NCI-H1105 (cell line): Measurements from ENCODE around the gene CECR2.

Experiments
- DNase-seq: peaks from one replicate; lab custom pipeline; 2025; lab: John Stamatoyannopoulos, UW

The CECR2 gene

DNA sequence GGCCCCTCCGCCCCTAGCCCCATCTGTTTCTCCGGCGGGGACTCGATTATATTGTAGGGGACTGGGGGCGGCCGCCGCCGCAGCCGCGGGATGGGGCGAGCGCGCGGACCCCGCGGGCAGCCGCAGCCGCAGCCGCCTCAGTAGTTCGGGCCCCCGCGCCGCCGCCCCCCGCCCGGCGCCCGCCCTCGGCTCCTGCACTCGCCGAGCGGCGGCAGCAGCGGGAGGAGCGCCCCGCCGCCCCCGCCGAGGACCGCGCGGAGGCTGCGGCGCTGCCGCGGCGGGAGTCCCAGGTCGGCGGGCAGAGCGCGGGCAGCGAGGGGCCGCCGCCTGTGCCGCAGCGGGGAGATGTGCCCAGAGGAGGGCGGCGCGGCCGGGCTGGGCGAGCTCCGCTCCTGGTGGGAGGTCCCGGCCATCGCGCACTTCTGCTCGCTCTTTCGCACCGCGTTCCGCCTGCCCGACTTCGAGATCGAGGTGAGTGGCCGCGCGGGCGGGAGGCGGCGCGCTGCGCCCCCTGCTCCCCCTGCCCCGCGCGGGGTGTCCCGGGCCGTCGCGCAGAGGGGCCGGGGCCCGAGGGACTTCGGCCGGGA lies at the start of gene CECR2:
Gene CECR2 (plus strand): TSS at position 22 of the 587 bp plus-strand sequence. CDS start 324 bp downstream, at position 346.
- DNase-seq, result no peak

- DNase-seq, result no peak
Measured at GRCh38 chr22:17319546-17319945, 49.7 kb upstream of the CECR2 start.

DNA sequence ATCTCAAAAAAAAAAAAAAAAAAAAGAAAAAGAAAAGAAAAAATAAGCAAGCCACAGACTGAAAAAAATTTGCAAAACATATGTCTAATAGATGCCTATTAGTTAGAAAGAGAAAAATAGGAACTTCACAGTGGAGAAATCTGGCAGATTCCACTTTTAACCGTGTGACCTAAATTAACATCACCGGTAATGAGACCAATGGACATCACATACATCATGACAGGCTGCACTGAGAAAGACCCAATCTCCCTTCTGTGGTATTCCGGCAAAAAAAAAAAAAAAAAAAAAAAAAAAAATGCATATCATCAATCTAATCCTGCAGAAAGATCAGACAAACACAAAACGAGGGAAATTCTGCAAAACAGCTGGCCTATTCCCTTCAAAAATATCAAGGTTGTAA lies 46.7 kb upstream of the CECR2 start:
- DNase-seq, result no peak

- DNase-seq, result no peak
Measured at GRCh38 chr22:17331690-17332089, 37.6 kb upstream of the CECR2 start.

- no peak for DNase-seq
Measured at GRCh38 chr22:17332109-17332800, 37.0 kb upstream of the CECR2 start.

- DNase-seq, result no peak
Measured at GRCh38 chr22:17334059-17334458, 35.2 kb upstream of the CECR2 start.

DNA sequence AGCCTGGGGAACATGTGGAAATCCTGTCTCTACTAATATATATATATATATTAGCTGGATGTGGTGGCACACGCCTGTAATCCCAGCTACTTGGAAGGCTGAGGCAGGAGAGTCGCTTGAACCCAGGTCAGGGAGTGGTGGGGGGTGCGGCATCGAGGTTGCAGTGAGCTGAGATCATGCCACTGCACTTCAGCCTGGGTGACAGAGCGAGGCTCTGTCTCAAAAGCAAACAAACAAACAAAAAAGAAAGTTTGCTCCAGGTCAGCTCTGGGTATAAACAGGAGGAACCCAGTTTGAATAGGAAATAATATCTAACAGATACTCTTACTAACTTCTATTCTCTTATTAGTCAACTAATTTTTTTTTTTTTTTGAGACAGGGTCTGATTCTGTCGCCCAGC lies 34.3 kb upstream of the CECR2 start:
- no peak for DNase-seq

- no peak for DNase-seq
Measured at GRCh38 chr22:17336061-17336460, 33.2 kb upstream of the CECR2 start.

- no peak for DNase-seq
Measured at GRCh38 chr22:17337639-17338038, 31.6 kb upstream of the CECR2 start.

GRCh38 chr22:17339095-17339693 lies 30.1 kb upstream of the CECR2 start:
- no peak for DNase-seq

DNA sequence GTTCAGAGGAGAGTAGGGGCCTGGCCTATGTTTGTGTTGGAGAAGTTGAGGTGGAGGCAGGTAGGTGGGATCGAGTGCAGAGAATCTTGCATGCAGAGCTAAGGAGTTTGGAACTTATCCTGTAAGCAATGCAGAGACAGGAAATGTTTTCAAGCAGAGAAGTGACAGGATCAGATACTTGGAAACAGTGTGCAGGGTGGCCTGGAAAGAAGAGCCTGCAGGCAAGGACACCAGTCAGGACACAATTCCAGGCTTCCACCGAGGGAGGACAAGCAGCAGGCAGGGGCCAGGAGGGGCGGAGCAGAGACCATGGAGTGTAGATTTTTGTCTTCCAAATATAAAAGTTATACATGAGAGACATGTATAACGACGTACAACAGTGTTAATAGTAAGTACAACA lies 26.9 kb upstream of the CECR2 start:
- DNase-seq, result no peak

- no peak for DNase-seq
Measured at GRCh38 chr22:17343766-17344165, 25.5 kb upstream of the CECR2 start.

GRCh38 chr22:17346578-17346977 lies 22.7 kb upstream of the CECR2 start:
- DNase-seq, result no peak

DNA sequence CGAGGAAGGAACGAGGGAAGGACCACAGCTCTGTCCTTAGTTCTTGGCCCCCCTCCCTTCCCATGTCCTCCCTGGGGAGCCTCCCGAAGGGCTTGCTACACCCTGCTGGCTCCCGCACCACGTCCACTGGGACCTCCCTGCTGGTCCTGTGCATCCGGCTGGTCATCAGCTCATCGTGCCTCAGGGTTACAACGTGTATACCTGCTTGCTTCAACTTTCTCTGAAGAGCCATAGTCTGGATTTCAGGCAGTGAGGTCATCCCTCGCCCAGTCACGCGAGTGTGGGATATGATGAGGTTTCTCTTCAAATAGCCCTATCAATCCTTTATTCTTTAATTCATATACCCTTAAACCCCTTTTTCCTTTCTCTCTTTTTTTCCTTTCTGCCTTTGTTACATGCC lies 21.5 kb upstream of the CECR2 start:
- DNase-seq, result no peak

DNA sequence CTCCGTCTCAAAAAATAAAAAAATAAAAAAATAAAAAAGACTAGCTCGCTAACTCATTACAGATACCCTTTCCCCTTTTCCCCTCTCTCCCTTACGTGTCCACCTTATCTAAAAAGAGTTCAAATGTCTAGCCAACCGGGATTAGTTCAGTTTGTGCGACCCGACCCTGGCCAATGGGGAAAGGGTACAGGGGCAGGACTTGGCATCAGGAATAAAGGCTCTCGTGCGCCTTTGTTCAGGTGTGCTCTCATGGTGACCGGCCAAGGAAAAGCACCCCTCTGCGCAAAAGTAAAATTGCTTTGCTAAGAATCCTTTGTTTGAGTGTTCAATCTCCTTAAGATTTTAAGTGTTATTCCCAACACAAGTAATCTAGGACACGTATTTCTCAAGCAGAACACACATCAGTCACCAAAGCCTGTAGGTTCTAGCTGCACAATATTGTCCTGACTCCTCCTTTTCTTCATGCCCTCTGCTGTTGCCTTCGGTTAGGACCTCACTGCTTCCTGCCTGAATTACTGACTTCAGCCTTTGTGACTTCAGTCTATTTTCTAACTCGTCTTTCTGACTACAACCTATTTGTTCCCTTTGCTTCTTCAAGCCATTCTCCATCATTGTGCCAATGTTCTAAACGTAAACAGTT lies 20.7 kb upstream of the CECR2 start:
- DNase-seq, result no peak

DNA sequence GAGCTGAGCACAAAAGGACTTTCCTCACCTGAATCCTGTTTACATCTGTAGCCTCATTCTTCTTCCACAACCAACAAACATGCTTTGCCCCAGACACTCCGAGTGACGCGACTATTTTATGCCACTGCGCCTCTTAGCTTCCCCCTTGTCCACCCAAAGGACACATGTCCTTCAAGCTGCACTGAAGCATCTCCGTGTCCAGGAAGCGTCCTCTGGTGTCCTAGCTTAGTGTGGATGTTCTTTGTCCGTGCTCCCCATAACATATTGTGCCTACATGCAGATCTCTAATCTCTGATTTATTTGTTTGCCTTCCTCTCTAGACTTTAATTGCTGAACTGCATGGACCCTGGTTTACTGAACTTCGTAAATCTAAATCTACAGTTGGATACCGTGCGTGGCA lies 20.1 kb upstream of the CECR2 start:
- DNase-seq, result no peak

DNA sequence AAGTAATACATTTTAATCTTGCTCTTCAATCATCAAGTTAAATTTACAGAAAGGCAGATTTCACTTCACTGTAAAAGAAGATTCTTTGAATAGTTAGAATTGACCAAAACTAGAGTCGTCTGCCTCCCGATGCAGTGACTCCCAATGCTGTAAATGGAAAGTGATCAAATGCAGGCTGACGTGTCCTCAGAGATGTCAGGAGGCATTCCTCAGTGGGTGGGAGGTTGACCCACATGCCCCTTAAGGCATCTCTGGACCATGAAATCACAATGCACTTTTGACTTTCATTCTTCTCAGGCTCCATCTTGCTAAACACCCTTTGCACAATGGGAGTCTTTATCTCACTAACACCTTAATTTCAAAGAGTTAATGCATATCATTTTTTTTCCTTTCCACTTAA lies 19.0 kb upstream of the CECR2 start:
- DNase-seq, result no peak

- no peak for DNase-seq
Measured at GRCh38 chr22:17352798-17353197, 16.5 kb upstream of the CECR2 start.

- DNase-seq, result no peak
Measured at GRCh38 chr22:17357688-17358087, 11.6 kb upstream of the CECR2 start.

DNA sequence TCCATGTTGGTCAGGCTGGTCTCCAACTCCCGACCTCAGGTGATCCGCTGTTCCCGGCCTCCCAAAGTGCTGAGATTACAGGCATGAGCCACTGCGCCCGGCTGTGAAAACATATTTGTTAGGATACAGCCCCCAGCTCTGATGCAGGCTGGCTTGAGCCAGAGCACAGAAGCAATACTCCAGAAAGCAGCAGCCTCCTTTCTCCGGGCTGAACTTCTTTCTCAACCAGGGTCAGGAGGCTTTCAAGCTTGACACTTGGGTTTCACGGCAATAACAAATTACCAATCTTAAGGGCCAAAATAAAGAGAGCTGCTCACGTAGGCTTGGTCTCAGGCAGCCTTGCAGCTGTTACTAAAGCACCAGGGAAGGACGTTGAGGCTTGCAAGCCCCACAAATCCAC lies 10.8 kb upstream of the CECR2 start:
- no peak for DNase-seq

DNA sequence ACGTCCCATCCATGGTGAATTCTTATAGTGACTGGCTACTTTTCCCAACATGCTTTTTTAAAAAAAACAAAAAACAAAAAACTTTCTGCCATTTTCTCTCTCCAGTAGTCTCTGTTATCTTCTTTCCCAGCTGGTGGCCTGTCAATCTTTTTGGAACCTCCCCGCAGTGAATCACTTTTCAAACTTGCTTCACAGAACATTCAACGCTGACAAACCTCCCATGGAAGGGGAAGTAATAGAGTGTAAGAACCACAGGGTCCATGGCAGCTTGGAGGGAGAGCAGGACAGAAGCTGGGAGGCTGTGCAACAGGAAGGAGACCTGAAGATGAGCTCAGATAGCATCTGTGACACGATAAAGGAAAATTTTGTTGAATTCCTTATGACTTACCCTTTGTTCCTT lies 9.8 kb upstream of the CECR2 start:
- DNase-seq, result no peak

GRCh38 chr22:17366329-17366728 lies 2.9 kb upstream of the CECR2 start:
- no peak for DNase-seq

DNA sequence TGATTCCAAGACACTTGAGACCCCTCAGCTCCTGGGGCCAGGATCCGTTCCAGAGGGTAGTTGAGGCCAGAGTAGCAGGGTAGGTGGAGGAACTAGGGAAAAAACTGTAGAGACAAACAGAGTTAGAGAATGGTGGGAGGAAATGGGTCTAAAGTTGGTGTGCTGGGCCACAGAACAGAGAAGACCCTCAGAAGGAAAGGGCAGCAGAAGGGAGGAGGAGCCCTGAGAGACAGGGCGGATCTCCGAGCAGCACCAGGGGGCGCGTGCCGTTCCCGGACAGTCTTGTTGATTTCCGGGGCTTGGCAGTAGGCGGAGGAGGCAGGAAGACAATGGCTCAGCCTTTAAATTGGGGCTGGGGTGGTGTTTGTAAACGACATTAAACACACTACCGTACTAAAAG lies 2.4 kb upstream of the CECR2 start:
- no peak for DNase-seq
